Measurements from ENCODE around the gene STX16.

Gene STX16

DNA sequence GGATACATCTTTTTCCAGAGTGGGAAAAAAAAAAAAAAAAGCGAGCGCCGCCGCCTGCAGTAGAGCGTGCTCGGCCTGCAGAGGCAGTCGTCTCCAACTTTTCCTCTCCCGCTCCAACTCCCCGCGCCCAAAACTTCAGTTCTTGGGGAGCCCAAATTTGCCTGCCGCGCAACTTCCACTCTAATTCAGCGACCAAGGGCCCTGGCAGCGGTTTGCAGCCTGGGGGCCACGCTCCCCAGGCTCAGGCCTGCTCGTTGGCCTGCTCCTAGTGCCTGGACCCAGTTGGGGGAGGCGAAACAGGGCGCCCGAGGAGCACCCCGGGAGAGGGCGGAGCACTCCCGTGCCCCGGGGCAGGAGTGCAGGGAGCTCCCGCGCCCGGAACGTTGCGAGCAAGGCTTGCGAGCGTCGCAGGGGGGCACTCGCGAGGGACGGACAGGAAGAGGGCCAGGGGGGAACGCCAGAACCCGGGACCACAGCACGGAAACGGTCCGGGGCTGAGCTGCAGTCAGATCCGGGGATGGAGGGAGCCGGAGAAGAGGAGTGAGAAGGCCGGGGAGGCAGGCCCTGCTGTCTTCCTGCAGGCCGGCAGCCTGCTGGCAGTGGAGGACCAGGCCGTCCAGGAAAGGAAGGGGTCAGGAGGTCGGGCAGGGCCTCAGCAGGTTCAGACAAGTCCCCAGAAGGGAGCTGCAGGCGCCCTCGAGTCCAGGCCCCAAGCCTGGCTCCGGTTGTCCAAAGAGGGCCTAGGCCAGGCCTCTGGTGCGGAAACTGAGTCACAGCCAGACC, at the start of gene STX16:
Gene STX16, plus strand, starts transcription at position 508 of the 783 bp plus-strand sequence. CDS start 724 bp downstream, outside the sequence.
- peak; percentile 94 for DNase-seq

DNA sequence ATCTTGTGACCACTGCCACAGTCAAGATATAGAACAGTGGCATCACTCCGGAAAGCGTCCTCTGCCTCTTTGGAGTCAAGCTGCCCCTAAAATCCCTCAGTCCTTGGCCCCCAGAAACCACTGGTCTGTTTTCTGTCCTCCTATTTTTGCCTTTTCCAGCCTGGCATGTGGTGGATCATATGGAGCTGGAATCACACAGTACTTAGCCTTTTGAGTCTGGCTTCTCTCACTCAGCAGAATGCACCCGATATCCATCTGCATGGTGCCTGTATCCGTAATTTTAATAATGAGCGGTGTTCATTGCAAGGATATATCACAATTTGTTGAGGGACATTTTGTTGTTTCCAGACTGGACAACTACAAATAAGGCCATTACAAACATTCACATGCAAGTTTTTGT, 49.0 kb upstream of the STX16 start:
- DNase-seq, result no peak

GRCh38 chr20:58603721-58604120, 47.4 kb upstream of the STX16 start:
- DNase-seq, result no peak

DNA sequence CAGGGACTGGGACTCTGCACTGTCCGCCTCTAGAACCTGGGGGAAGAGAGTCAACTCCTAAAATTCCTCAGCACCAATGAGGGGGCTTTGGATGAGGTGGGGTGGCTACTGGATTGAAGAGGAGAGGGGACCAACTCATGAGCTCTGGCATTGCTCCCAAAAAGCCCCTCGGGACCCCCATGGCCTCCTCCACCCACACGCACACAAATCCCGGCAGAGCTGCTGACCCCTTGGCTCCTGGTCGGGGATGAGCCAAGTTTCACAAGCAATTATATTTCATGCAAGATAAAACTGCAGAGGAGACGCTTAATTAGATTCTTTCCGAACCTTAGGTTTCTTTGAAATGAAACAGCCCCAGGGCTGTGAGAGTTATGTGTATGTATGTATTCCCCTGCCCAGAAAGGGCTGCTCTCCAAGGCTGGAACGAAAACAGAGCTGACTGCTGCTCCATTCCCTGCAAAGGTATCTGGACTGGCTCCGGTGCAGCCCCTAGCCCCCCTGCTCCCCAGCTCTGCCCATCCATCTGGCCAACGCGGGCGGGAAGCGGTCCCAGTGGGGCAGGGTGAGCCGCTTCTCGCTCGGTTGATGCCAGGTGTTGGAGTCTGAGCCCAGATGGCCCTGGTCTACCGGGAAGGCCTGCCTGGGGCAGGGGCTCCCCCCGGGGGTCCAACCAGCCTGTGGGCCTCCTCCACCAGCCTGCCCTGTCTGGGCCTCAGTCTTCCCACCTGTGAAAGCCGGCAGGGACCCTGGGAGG, 46.8 kb upstream of the STX16 start:
- peak; percentile 85 for DNase-seq

DNA sequence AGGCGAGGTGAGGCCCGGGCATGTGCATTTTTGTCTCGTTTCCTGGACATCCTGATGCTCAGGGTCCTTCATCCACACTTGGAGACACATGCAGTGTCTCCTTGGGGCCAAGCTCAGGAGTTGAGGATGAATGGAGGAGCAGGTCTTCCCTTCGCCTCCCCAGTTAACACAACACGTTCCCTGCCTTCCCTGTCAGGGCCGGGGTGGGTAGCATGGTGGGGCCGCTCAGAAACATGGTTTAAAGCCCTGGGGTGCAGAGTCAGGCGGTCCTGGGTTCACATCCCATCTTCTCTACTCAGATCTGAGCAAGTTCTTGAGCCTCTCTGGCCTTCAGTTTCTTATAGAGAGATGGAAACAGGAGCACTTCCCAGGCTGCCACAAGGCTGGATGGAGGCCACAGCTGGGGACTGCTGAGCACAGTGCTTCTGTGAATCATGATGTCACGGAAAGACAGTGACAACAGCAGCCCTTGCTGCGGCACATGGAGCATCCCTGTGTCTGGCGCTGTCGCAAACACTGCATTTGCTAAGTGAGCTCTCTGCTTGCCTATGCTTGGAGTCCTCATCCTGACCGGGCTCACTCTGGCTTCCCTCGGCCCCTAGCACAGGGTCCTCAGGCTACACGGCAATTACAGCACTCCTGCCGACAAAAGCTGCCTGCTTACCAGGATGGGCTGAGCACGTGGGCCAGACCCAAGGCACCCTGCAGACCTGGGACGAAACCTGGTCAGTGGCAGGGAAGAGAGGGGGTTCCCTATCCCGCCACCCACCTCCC, 45.6 kb upstream of the STX16 start:
- no peak for DNase-seq

DNA sequence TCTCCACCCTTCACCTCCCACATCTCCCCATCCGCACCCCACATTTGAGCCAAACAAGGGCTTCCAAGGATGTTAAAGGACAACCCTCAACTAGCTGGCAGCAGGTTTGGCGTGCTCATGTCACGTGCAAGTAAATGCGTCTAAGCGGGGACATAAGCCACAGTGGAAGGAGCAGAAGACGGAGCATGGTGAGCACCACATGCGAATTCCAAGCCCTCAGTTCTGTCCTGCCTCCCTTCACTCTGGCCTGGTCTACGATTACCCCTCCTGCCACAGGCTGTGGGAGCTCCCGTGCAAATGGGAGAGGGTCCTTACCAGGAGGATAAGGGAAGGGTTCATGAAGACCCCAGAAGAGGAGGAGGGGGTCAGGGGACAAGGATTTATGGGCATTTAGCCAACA, 44.9 kb upstream of the STX16 start:
- no peak for DNase-seq

- DNase-seq, result no peak
Observed at GRCh38 chr20:58608096-58608840, 42.8 kb upstream of the STX16 start.

GRCh38 chr20:58609026-58609425, 42.1 kb upstream of the STX16 start:
- DNase-seq, result no peak

- no peak for DNase-seq
Observed at GRCh38 chr20:58610071-58610800, 40.8 kb upstream of the STX16 start.

- no peak for DNase-seq
Observed at GRCh38 chr20:58610811-58611210, 40.3 kb upstream of the STX16 start.

DNA sequence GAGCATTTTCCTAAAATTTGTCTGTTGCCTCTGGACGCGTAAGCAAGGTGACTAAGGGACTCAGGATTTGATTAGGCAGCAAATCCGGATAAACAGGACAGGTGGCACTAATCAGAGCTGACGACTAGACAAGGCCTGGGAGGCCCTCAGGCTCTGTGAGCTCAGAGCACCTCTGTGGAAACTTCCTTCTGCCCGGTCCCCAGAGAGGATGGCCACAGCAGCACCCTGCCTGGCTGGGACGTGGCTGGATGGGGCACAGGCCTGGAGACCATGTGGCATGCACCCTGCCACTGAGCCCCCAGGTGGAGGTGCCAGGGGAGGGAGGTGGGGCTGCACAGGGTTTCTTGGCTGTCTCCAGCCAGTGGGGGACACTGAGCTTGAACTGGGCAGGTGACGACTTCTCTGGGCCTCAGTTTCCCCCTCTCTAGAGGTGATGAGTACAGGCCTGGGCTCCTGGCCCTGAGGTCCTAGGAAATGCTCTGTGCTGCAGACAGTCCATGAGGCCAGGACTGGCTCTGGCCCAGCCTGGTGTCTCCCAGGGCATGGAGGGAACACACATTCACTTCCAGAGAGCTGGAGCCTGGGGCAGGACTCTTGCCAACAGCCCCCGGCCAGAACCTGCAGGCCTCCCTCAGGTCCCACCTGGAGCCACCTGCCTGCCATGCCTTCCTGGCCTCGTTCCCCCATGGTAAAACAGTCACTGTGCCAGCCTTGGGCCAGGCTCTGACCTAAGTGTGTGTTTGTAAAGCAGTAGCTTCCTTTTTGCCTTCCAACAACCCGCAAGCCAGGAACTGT, 39.6 kb upstream of the STX16 start:
- DNase-seq, result no peak

- no peak for DNase-seq
Observed at GRCh38 chr20:58612121-58612691, 38.9 kb upstream of the STX16 start.

GRCh38 chr20:58613061-58613854, 37.8 kb upstream of the STX16 start:
- no peak for DNase-seq

GRCh38 chr20:58614366-58614765, 36.7 kb upstream of the STX16 start:
- no peak for DNase-seq

GRCh38 chr20:58614984-58615760, 35.9 kb upstream of the STX16 start:
- no peak for DNase-seq

GRCh38 chr20:58616411-58616810, 34.7 kb upstream of the STX16 start:
- DNase-seq, result no peak

DNA sequence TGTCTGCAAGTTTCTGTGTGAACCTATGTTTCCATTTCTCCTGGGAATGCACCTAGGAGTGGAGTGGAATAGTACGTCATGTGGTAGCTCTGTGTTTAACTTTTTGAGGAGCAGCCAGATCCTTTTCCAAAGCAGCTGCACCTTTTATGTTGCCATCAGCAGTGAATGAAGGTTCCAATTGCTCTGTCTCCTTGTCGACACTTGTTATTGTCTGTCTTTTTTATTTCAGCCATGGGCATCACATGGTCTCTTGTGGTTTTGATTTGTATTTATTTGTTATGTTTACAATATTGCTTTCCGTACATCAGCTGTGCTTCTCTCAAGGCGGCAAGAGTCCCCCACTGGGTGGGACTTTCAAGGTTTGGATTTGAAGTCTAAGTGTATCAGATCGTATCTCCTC, 33.9 kb upstream of the STX16 start:
- no peak for DNase-seq

GRCh38 chr20:58618351-58619076, 32.6 kb upstream of the STX16 start:
- no peak for DNase-seq

Measured in NCI-H2171 (cell line).